ENCODE data around the gene RPL7L1. TPM values are rescaled to one million over a fixed set of nuclear protein-coding genes. Genes with fewer than 3 reads are reported as not detected.

Gene RPL7L1
- total and polyA plus RNA-seq, 2 of the 13 experiments (the other 11 are each of a cell fraction or from before 2014, with no cell fraction given) = 51.6 to 179 TPM

- peak; percentile 94 for TF ChIP-seq KDM1A (CRISPR knock-in tag; IDR thresholded peaks at IDR 0.05)
- 0 out of 2 replicates have a peak, but pooled peaks have one; percentile 53 for TF ChIP-seq SOX5 (CRISPR knock-in tag; IDR thresholded peaks at IDR 0.05; ENCODE audit: borderline replicate concordance)
- TF ChIP-seq CEBPB (IDR thresholded peaks at IDR 0.05; ENCODE audit: borderline replicate concordance, low read depth, low read length) = peak; percentile 92
- peak; percentile 84; the same call in 1 of the 2 replicates for TF ChIP-seq TGIF2 (CRISPR knock-in tag; IDR thresholded peaks at IDR 0.05)
- 0 out of 2 replicates have a peak, but pooled peaks have one; percentile 40 for TF ChIP-seq ZNF205 (CRISPR knock-in tag; IDR thresholded peaks at IDR 0.05)
- TF ChIP-seq SP1 (IDR thresholded peaks at IDR 0.05) = no peak
- peak; percentile 47; the same call in 1 of the 2 replicates for TF ChIP-seq SP1 (CRISPR knock-in tag; IDR thresholded peaks at IDR 0.05)
- 0 out of 2 replicates have a peak, but pooled peaks have one; percentile 70 for TF ChIP-seq ZFP1 (CRISPR knock-in tag; IDR thresholded peaks at IDR 0.05)
- TF ChIP-seq ZNF816 (CRISPR knock-in tag; IDR thresholded peaks at IDR 0.05; ENCODE audit: borderline replicate concordance) = 0 out of 2 replicates have a peak, but pooled peaks have one; percentile 21
- TF ChIP-seq NKX3-1 (CRISPR knock-in tag; IDR thresholded peaks at IDR 0.05) = peak; percentile 27; the same call in 1 of the 2 replicates
- peak; percentile 71; the same call in 1 of the 2 replicates for TF ChIP-seq ERF (CRISPR knock-in tag; IDR thresholded peaks at IDR 0.05)
- TF ChIP-seq SOX6 (IDR thresholded peaks at IDR 0.05) = no peak
- TF ChIP-seq SOX6 (CRISPR knock-in tag; IDR thresholded peaks at IDR 0.05) = peak; percentile 68
- no peak for TF ChIP-seq MAZ (IDR thresholded peaks at IDR 0.05; ENCODE audit: borderline replicate concordance, low read depth, low read length)
- TF ChIP-seq MAZ (CRISPR knock-in tag; IDR thresholded peaks at IDR 0.05; ENCODE audit: low read depth) = 0 out of 2 replicates have a peak, but pooled peaks have one; percentile 54
- TF ChIP-seq ISL2 (CRISPR knock-in tag; IDR thresholded peaks at IDR 0.05) = peak; percentile 66; the same call in 1 of the 2 replicates
- 0 out of 2 replicates have a peak, but pooled peaks have one; percentile 67 for TF ChIP-seq ZBED4 (CRISPR knock-in tag; IDR thresholded peaks at IDR 0.05; ENCODE audit: borderline replicate concordance)
- peak; percentile 79 for TF ChIP-seq ZNF12 (CRISPR knock-in tag; IDR thresholded peaks at IDR 0.05)
- peak; percentile 36; the same call in 1 of the 2 replicates for TF ChIP-seq CCDC6 (CRISPR knock-in tag; IDR thresholded peaks at IDR 0.05)
- no peak for TF ChIP-seq CEBPZ (IDR thresholded peaks at IDR 0.05; ENCODE audit: low read length)
- TF ChIP-seq TFDP2 (CRISPR knock-in tag; IDR thresholded peaks at IDR 0.05) = 0 out of 2 replicates have a peak, but pooled peaks have one; percentile 14
These were observed 34.1 kb upstream of the RPL7L1 start (continued) for GRCh38 chr6:42845327-42845694.
